Measurements from ENCODE around the gene TARS3.

DNA sequence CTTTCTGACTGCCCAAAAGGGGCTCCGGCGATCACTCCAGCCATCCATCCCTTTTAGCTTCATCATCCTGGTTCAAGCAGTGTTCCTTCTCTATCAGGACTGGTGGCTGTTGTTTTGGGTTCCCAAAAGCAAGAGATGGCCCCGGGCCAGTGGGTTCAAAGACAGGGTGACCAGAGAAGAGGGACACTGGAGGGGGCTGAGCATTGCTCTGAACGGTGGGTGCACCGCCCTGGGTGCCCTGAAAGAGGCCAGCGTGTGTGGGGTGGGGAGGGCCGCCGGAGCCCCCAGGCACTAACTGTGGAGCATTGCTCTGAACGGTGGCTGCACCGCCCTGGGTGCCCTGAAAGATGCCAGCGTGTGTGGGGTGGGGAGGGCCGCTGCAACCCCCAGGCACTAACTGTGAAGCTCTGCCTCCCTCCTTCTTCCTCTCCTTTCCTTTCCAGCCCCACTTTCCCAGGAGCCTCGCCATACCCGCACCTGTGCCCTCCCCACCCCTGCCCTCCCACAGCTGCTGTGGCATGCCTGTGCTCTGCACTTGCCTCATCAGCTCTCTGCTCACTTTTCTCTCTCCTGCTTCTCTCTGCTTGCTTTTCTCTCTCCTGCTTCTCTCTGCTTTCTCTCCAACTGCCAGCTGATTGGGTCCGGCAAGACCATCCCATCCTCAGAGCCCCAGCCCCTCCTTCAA is 41.6 kb upstream of the TARS3 start:
- TF ChIP-seq, protein P1, sequence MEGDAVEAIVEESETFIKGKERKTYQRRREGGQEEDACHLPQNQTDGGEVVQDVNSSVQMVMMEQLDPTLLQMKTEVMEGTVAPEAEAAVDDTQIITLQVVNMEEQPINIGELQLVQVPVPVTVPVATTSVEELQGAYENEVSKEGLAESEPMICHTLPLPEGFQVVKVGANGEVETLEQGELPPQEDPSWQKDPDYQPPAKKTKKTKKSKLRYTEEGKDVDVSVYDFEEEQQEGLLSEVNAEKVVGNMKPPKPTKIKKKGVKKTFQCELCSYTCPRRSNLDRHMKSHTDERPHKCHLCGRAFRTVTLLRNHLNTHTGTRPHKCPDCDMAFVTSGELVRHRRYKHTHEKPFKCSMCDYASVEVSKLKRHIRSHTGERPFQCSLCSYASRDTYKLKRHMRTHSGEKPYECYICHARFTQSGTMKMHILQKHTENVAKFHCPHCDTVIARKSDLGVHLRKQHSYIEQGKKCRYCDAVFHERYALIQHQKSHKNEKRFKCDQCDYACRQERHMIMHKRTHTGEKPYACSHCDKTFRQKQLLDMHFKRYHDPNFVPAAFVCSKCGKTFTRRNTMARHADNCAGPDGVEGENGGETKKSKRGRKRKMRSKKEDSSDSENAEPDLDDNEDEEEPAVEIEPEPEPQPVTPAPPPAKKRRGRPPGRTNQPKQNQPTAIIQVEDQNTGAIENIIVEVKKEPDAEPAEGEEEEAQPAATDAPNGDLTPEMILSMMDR (IDR thresholded peaks at IDR 0.05), result no peak
- no peak for TF ChIP-seq POLR2A (IDR thresholded peaks at IDR 0.05)
